GM19193 (cell line): ENCODE measurements around the gene SSBP3.

ENCODE experiments used
- POLR2A ChIP-seq: IDR thresholded peaks from 4 replicates; pipeline ENCODE4 v1.6.1; 2011; ENCODE audit not compliant: insufficient read depth, insufficient read length; ENCODE audit errors: extremely low read depth

Gene SSBP3

GRCh38 chr1:54365847-54366246, 40.3 kb downstream of the SSBP3 start:
- TF ChIP-seq POLR2A: no peak

- TF ChIP-seq POLR2A: no peak
Observed at GRCh38 chr1:54365398-54365797, 40.8 kb downstream of the SSBP3 start.

- no peak for TF ChIP-seq POLR2A
Observed at GRCh38 chr1:54364995-54365394, 41.2 kb downstream of the SSBP3 start.

- no peak for TF ChIP-seq POLR2A
Observed at GRCh38 chr1:54364582-54364981, 41.6 kb downstream of the SSBP3 start.

- TF ChIP-seq POLR2A: no peak
Observed at GRCh38 chr1:54363925-54364324, 42.3 kb downstream of the SSBP3 start.

GRCh38 chr1:54362881-54363340, 43.3 kb downstream of the SSBP3 start:
- TF ChIP-seq POLR2A: no peak

- no peak for TF ChIP-seq POLR2A
Observed at GRCh38 chr1:54361342-54361741, 44.9 kb downstream of the SSBP3 start.

GRCh38 chr1:54360165-54361005, 45.8 kb downstream of the SSBP3 start:
- TF ChIP-seq POLR2A: no peak

- no peak for TF ChIP-seq POLR2A
Observed at GRCh38 chr1:54359393-54360162, 46.6 kb downstream of the SSBP3 start.

GRCh38 chr1:54358503-54359168, 47.6 kb downstream of the SSBP3 start:
- no peak for TF ChIP-seq POLR2A

- TF ChIP-seq POLR2A: no peak
Observed at GRCh38 chr1:54357967-54358366, 48.2 kb downstream of the SSBP3 start.

- TF ChIP-seq POLR2A: no peak
Observed at GRCh38 chr1:54356680-54357147, 49.5 kb downstream of the SSBP3 start.

GRCh38 chr1:54355931-54356679, 50.1 kb downstream of the SSBP3 start:
- no peak for TF ChIP-seq POLR2A

- TF ChIP-seq POLR2A: no peak
Observed at GRCh38 chr1:54354899-54355298, 51.3 kb downstream of the SSBP3 start.
